ENCODE data around the gene CTAG1A. TPM values are rescaled to one million over a fixed set of nuclear protein-coding genes. Genes with fewer than 3 reads are reported as not detected.

The CTAG1A gene
- total and polyA plus RNA-seq, 8 donors: not detected

- WGBS, 2 donors: 61 to 66% methylated on average over 12 of the region's 12 CpGs
These were observed 42.8 kb upstream of the CTAG1A start for GRCh38 chrX:154541896-154542722.

GRCh38 chrX:154542723-154543424, 42.1 kb upstream of the CTAG1A start:
- FAIRE-seq: no peak
- H3K9me3 ChIP-seq: no peaks in the 10 kb centered on the region
- peaks cover 0 to 2% (median 0%) of the 10 kb centered on the region in 3 donors for H3K4me1 ChIP-seq
- intact Hi-C loops (cut with DNase I): no loop called here
- 76 to 86% methylated on average over 20 of the region's 20 CpGs for WGBS, 2 donors
- no peak overlapping the region for H3K4me3 ChIP-seq
- no peak for TF ChIP-seq CTCF (IDR thresholded peaks at IDR 0.05)
- no peak for ATAC-seq
- DNase-seq: no peak
- peak overlapping the region in 1 of 4 donors; percentile 22 for H3K27ac ChIP-seq
- no peaks in the 10 kb centered on the region for H3K36me3 ChIP-seq
- H3K27me3 ChIP-seq: no peaks in the 10 kb centered on the region

More at GRCh38 chrX:154541896-154542722, 42.8 kb upstream of the CTAG1A start:
- Histone ChIP-seq H3K27ac (peak overlapping the region in 1 of 4 donors; percentile 22), H3K36me3 (no peaks in the 10 kb centered on the region), H3K4me1 (peaks cover 0 to 2% (median 0%) of the 10 kb centered on the region in 3 donors), H3K4me3 (no peak overlapping the region), H3K9me3 (no peaks in the 10 kb centered on the region), H3K27me3 (no peaks in the 10 kb centered on the region)
- peak in 4 of 6 donors; percentile 29 to 69 (median 48) for DNase-seq
- TF ChIP-seq CTCF (IDR thresholded peaks at IDR 0.05): no peak
- FAIRE-seq: no peak
- ATAC-seq: peak in 3 of 4 donors; percentile 8 to 52 (median 11)
- intact Hi-C loops (cut with DNase I): no loop called here

- Histone ChIP-seq H3K4me3 (peak overlapping the region in 1 of 4 donors; percentile 64), H3K27ac (no peak overlapping the region), H3K4me1 (peaks cover 0 to 6% (median 0%) of the 10 kb centered on the region in 3 donors), H3K36me3 (no peaks in the 10 kb centered on the region), H3K9me3 (no peaks in the 10 kb centered on the region), H3K27me3 (no peaks in the 10 kb centered on the region)
- intact Hi-C loops (cut with DNase I): no loop called here
- FAIRE-seq: no peak
- TF ChIP-seq CTCF (IDR thresholded peaks at IDR 0.05): no peak
- peak in 1 of 6 donors; percentile 9 for DNase-seq
- 84 to 88% methylated on average over 17 of the region's 17 CpGs for WGBS, 2 donors
- no peak for ATAC-seq
These were observed 39.2 kb upstream of the CTAG1A start for GRCh38 chrX:154545673-154546274.

GRCh38 chrX:154546354-154547244, 38.3 kb upstream of the CTAG1A start, which contains the start of gene G6PD:
Gene G6PD, minus strand, starts transcription at chrX:154546846. Its CDS starts 691 bp downstream, at chrX:154546155.
- Histone ChIP-seq H3K36me3 (no peaks in the 10 kb centered on the region), H3K9me3 (no peaks in the 10 kb centered on the region), H3K27ac (peak within 1 kb of the TSS; percentile 46 to 79 (median 70)), H3K4me1 (peaks cover 0 to 6% (median 0%) of the 10 kb centered on the region in 3 donors), H3K4me3 (peak within 1 kb of the TSS; percentile 43 to 64 (median 52)), H3K27me3 (peaks cover 0 to 5% (median 0%) of the 10 kb centered on the region in 4 donors)
- no peak for TF ChIP-seq CTCF (IDR thresholded peaks at IDR 0.05)
- intact Hi-C loops (cut with DNase I): no loop called here
- ATAC-seq: peak; percentile 78 to 90 (median 85)
- DNase-seq: peak in 4 of 6 donors; percentile 69 to 88 (median 86)
- no peak for FAIRE-seq
- WGBS, 2 donors: 0 to 34% methylated on average over 71 to 92 of the region's 92 CpGs
